RWPE1 (cell line): ENCODE measurements around the gene ACTL8.

ENCODE experiments used
- CTCF ChIA-PET: fragments of 350-600 bp; sonication (Branson Sonifier 250); formaldehyde crosslinking; extraction: SDS; loops from one replicate; lab custom pipeline; 2021; lab: Yijun Ruan, JAX
- POLR2A ChIA-PET: fragments of 400-600 bp; formaldehyde crosslinking; extraction: SDS; loops from one replicate; lab custom pipeline; 2020; ENCODE audit warnings: antibody characterized with exemption; ENCODE audit not compliant: low non-redundant PET; lab: Yijun Ruan, JAX
- DNase-seq: peaks from one replicate; pipeline ENCODE4 v3.0.0; 2012; ENCODE audit warnings: low spot score
- H3K27ac ChIP-seq: fragments of 450-650 bp; 2 replicates; pipeline ENCODE4 v1.5.1; 2017
- CTCF ChIP-seq: fragments of 450-650 bp; conservative IDR thresholded peaks from 2 replicates; pipeline ENCODE4 v1.5.1; 2017; ENCODE audit warnings: low read depth, mild to moderate bottlenecking

ACTL8 gene

GRCh38 chr1:17837233-17838030 lies 82.3 kb downstream of the ACTL8 start:
- ChIA-PET CTCF (interaction anchor here (0.6 kb wide), 1 partner anchor 25 kb away, joined by 6 read pairs; no protein-coding TSS in a partner anchor), POLR2A (no interaction called here)
- no peak overlapping the region for H3K27ac ChIP-seq
- no peak for DNase-seq
- no peak for TF ChIP-seq CTCF

GRCh38 chr1:17839641-17840196 lies 84.6 kb downstream of the ACTL8 start:
- TF ChIP-seq CTCF = no peak
- ChIA-PET POLR2A (no interaction called here), CTCF (no interaction called here)
- no peak for DNase-seq
- no peak overlapping the region for H3K27ac ChIP-seq

- no peak overlapping the region for H3K27ac ChIP-seq
- DNase-seq = no peak
- ChIA-PET CTCF (no interaction called here), POLR2A (no interaction called here)
- no peak for TF ChIP-seq CTCF
Observed at GRCh38 chr1:17841944-17842343, 86.8 kb downstream of the ACTL8 start.

GRCh38 chr1:17842686-17843085 lies 87.6 kb downstream of the ACTL8 start:
- ChIA-PET CTCF (interaction anchor here (0.7 kb wide), 1 partner anchor 531 kb away, joined by 5 read pairs; no protein-coding TSS in a partner anchor), POLR2A (no interaction called here)
- DNase-seq = no peak
- H3K27ac ChIP-seq = no peak overlapping the region
- no peak for TF ChIP-seq CTCF

GRCh38 chr1:17844185-17844826 lies 89.2 kb downstream of the ACTL8 start:
- ChIA-PET CTCF (no interaction called here), POLR2A (no interaction called here)
- no peak overlapping the region for H3K27ac ChIP-seq
- DNase-seq = no peak
- no peak for TF ChIP-seq CTCF

- TF ChIP-seq CTCF = no peak
- H3K27ac ChIP-seq = no peak overlapping the region
- ChIA-PET CTCF (no interaction called here), POLR2A (no interaction called here)
- DNase-seq = no peak
Observed at GRCh38 chr1:17845583-17845982, 90.5 kb downstream of the ACTL8 start.
